Brain microvascular endothelial cell (primary cell): ENCODE measurements around the gene PDE10A.

ENCODE experiments used
- DNase-seq: peaks from one replicate; pipeline ENCODE4 v3.0.0-alpha.2; 2020
- H3K27ac ChIP-seq: fragments of 250-450 bp; sonication (Bioruptor Pico); 2 replicates; pipeline ENCODE4 v1.5.1; 2020; ENCODE audit warnings: mild to moderate bottlenecking, moderate library complexity
- H3K27me3 ChIP-seq: fragments of 250-450 bp; sonication (Bioruptor Pico); replicated peaks from 2 replicates; pipeline ENCODE4 v1.5.1; 2020; ENCODE audit warnings: mild to moderate bottlenecking
- H3K36me3 ChIP-seq: fragments of 250-450 bp; sonication (Bioruptor Pico); replicated peaks from 2 replicates; pipeline ENCODE4 v1.5.1; 2020; ENCODE audit warnings: mild to moderate bottlenecking
- H3K4me3 ChIP-seq: 2 replicates; pipeline ENCODE4 v1.5.1; 2011; ENCODE audit warnings: low read depth, mild to moderate bottlenecking, control low read depth, low read length, moderate library complexity
- CTCF ChIP-seq: IDR thresholded peaks from 2 replicates; pipeline ENCODE4 v1.5.1; 2011; ENCODE audit warnings: low read depth, mild to moderate bottlenecking, moderate library complexity, low read length, control low read depth, inconsistent platforms; ENCODE audit errors: missing control alignments
- in situ Hi-C: cut with HindIII; loops from 2 replicates; pipeline ENCODE4 v1.10.0; 2017; ENCODE audit warnings: low sequenced_read_pairs, low pct_ligation_motif_present

The PDE10A gene

DNA sequence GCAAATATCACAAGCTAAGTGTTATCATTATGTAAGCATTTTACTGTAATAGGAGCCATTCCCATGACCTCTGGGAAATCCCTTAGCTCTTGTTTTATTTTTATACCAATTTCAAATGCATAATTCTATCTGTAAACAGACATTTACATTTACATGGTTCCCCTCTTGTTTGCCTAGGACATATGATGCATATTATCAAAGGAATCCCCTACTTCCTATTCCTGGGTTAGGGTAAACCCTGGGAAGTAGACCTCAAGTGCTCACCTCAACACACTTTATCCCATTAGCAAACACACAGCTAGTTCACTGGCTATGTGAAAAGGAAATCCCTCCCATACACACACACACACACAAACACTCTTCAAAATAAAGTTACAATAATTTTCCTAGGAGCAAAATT is 27.1 kb downstream of the PDE10A start:
- no peak for TF ChIP-seq CTCF
- peak overlapping the region; percentile 81 for H3K27ac ChIP-seq
- peak; percentile 37 for DNase-seq
- no peaks in the 10 kb centered on the region for H3K27me3 ChIP-seq
- H3K4me3 ChIP-seq: no peak overlapping the region
- in situ Hi-C loops: no loop called here
- H3K36me3 ChIP-seq: no peaks in the 10 kb centered on the region

- H3K27me3 ChIP-seq: no peaks in the 10 kb centered on the region
- no peak overlapping the region for H3K27ac ChIP-seq
- no peak overlapping the region for H3K4me3 ChIP-seq
- H3K36me3 ChIP-seq: no peaks in the 10 kb centered on the region
- in situ Hi-C loops: no loop called here
- TF ChIP-seq CTCF: no peak
- DNase-seq: no peak
Observed at GRCh38 chr6:165634101-165634880, 28.8 kb downstream of the PDE10A start.

DNA sequence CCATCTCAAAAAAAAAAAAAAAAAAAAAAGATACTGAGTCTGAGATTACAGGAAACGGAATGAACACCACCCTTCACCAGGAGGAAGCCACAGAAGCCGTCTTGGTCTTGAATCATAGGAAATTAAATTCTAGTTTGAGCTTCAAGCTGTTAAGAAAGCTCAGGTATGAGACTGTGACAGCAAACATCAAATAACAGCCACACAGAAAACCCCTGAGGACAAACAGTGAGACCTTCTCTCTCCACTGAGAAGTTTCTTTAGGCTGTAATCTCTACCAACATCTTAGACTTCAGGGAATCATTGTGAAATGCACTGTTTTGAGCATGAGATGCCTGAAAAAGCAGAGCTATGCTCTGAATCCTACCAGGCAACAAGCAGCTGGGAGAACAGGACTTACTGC is 30.8 kb downstream of the PDE10A start:
- no peak overlapping the region for H3K4me3 ChIP-seq
- H3K36me3 ChIP-seq: no peaks in the 10 kb centered on the region
- no peak for DNase-seq
- in situ Hi-C loops: no loop called here
- H3K27me3 ChIP-seq: no peaks in the 10 kb centered on the region
- no peak for TF ChIP-seq CTCF
- no peak overlapping the region for H3K27ac ChIP-seq

DNA sequence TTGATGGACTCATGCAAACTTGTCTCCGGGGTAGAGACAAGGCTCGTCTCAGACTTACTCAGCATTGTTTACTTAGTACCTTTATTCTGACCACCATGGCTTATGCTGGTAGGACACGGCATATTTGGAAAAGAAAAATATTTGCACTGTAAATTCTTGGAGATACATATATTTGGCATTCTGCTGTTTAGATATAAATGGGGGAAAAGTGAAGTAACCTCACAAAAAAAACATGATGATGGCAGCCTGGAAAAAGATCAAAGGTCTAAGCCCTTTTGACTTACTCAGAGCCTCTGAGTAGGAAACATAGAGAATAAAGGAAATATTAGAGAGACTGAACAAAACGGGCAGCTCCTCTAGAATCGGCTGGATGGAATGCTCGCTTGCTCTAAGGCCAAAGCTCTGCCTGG is 32.5 kb downstream of the PDE10A start:
- in situ Hi-C loops: no loop called here
- Histone ChIP-seq H3K27me3 (no peaks in the 10 kb centered on the region), H3K36me3 (no peaks in the 10 kb centered on the region), H3K4me3 (no peak overlapping the region), H3K27ac (no peak overlapping the region)
- no peak for DNase-seq
- TF ChIP-seq CTCF: no peak

DNA sequence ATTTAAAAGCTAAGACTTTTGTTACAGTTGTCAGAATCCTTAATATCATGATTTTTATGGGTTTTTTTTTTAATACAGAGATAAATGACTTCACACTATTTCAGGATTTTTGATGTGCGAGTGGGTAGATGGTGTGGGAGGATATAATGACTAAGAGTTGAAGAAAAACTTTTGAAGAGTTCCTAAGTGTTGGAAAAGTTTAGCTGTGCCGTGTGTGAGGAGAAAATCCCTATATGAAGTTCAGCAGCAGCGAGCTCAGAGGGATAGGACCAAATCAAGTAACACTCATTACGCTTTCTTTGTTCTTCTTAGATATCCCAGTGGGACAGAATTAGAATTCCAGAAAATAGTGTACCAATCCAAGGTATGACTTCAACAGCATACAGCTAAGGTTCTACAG is 34.1 kb downstream of the PDE10A start:
- H3K27ac ChIP-seq: no peak overlapping the region
- no peak for DNase-seq
- H3K36me3 ChIP-seq: no peaks in the 10 kb centered on the region
- TF ChIP-seq CTCF: no peak
- in situ Hi-C loops: no loop called here
- H3K4me3 ChIP-seq: no peak overlapping the region
- no peaks in the 10 kb centered on the region for H3K27me3 ChIP-seq

GRCh38 chr6:165627366-165627765 is 35.7 kb downstream of the PDE10A start:
- in situ Hi-C loops: no loop called here
- Histone ChIP-seq H3K4me3 (no peak overlapping the region), H3K36me3 (no peaks in the 10 kb centered on the region), H3K27ac (no peak overlapping the region), H3K27me3 (no peaks in the 10 kb centered on the region)
- DNase-seq: no peak
- no peak for TF ChIP-seq CTCF
